ENCODE results near the gene DUSP6.

Gene DUSP6

GRCh38 chr12:89373763-89374572, 21.7 kb upstream of the DUSP6 start:
- H3K27ac ChIP-seq, result no peak overlapping the region
- no peak for TF ChIP-seq CTCF (IDR thresholded peaks at IDR 0.05)
- TF ChIP-seq ZFX (IDR thresholded peaks at IDR 0.05; ENCODE audit: borderline replicate concordance), result no peak

- H3K27ac ChIP-seq, result no peak overlapping the region
- TF ChIP-seq CTCF (IDR thresholded peaks at IDR 0.05), result no peak
- TF ChIP-seq ZFX (IDR thresholded peaks at IDR 0.05; ENCODE audit: borderline replicate concordance), result no peak
These were observed 20.5 kb upstream of the DUSP6 start for GRCh38 chr12:89372584-89373370.

GRCh38 chr12:89370850-89371249, 18.5 kb upstream of the DUSP6 start:
- H3K27ac ChIP-seq, result no peak overlapping the region
- TF ChIP-seq ZFX (IDR thresholded peaks at IDR 0.05; ENCODE audit: borderline replicate concordance), result no peak
- no peak for TF ChIP-seq CTCF (IDR thresholded peaks at IDR 0.05)

GRCh38 chr12:89370421-89370831, 18.1 kb upstream of the DUSP6 start:
- no peak overlapping the region for H3K27ac ChIP-seq
- TF ChIP-seq ZFX (IDR thresholded peaks at IDR 0.05; ENCODE audit: borderline replicate concordance) (no peak), CTCF (IDR thresholded peaks at IDR 0.05) (no peak)

- TF ChIP-seq ZFX (IDR thresholded peaks at IDR 0.05; ENCODE audit: borderline replicate concordance), result no peak
- no peak for TF ChIP-seq CTCF (IDR thresholded peaks at IDR 0.05)
- no peak overlapping the region for H3K27ac ChIP-seq
These were observed 16.9 kb upstream of the DUSP6 start for GRCh38 chr12:89369166-89369565.

- TF ChIP-seq CTCF (IDR thresholded peaks at IDR 0.05) (no peak), ZFX (IDR thresholded peaks at IDR 0.05; ENCODE audit: borderline replicate concordance) (no peak)
- no peak overlapping the region for H3K27ac ChIP-seq
These were observed 16.1 kb upstream of the DUSP6 start for GRCh38 chr12:89368391-89368790.
